UCSD-AML1 (cell line): ENCODE results near the gene CCDC82.
A peak's percentile ranks its signal among the peaks of the same experiment; 100 is the strongest.

ENCODE experiments used
- DNase-seq: peaks from one replicate; lab custom pipeline; 2025; ENCODE audit not compliant: unreplicated experiment; lab: John Stamatoyannopoulos, UW

CCDC82 gene

GRCh38 chr11:96365493-96365892 is 24.2 kb downstream of the CCDC82 start:
- no peak for DNase-seq

GRCh38 chr11:96361778-96362177 is 27.9 kb downstream of the CCDC82 start:
- DNase-seq = no peak

- DNase-seq = no peak
These were observed 31.4 kb downstream of the CCDC82 start for GRCh38 chr11:96358321-96358720.

- DNase-seq = no peak
These were observed 31.9 kb downstream of the CCDC82 start for GRCh38 chr11:96357794-96358193.

GRCh38 chr11:96356848-96357247 is 32.9 kb downstream of the CCDC82 start:
- no peak for DNase-seq

GRCh38 chr11:96342961-96343711 is 46.6 kb downstream of the CCDC82 start, which contains the start of gene MAML2:
Gene MAML2 (minus strand): TSS chr11:96343195. CDS start chr11:96341895, 1,300 bp downstream.
- peak; percentile 91 for DNase-seq

GRCh38 chr11:96342014-96342960 is 47.4 kb downstream of the CCDC82 start:
- DNase-seq = no peak

GRCh38 chr11:96341211-96342013 is 48.3 kb downstream of the CCDC82 start:
- DNase-seq = peak; percentile 39

GRCh38 chr11:96340555-96340885 is 49.2 kb downstream of the CCDC82 start:
- DNase-seq = no peak

GRCh38 chr11:96339706-96340554 is 49.8 kb downstream of the CCDC82 start:
- peak; percentile 18 for DNase-seq

GRCh38 chr11:96338910-96339705 is 50.6 kb downstream of the CCDC82 start:
- DNase-seq = peak; percentile 69

GRCh38 chr11:96337541-96338431 is 51.9 kb downstream of the CCDC82 start:
- DNase-seq = peak; percentile 15

- no peak for DNase-seq
These were observed 54.3 kb downstream of the CCDC82 start for GRCh38 chr11:96335388-96335787.

- no peak for DNase-seq
These were observed 55.5 kb downstream of the CCDC82 start for GRCh38 chr11:96334219-96334618.

GRCh38 chr11:96333191-96333719 is 56.5 kb downstream of the CCDC82 start:
- no peak for DNase-seq

GRCh38 chr11:96332126-96332771 is 57.5 kb downstream of the CCDC82 start:
- no peak for DNase-seq

GRCh38 chr11:96331699-96332116 is 58.0 kb downstream of the CCDC82 start:
- no peak for DNase-seq

- DNase-seq = no peak
These were observed 59.2 kb downstream of the CCDC82 start for GRCh38 chr11:96330511-96330859.
